Stimulated activated CD8-positive, alpha-beta memory T cell treated with anti-CD3 and anti-CD28 coated beads, Interleukin-15, amount 100 ng/mL, for 1 hour (primary cell): ENCODE data around the gene LDLRAD3.

Experiments used
- DNase-seq: peaks from one replicate; pipeline ENCODE4 v3.0.0-alpha.2; 2020; ENCODE audit warnings: low read depth

Gene LDLRAD3

GRCh38 chr11:36238881-36239280 lies 295.0 kb downstream of the LDLRAD3 start:
- DNase-seq, result no peak

DNA sequence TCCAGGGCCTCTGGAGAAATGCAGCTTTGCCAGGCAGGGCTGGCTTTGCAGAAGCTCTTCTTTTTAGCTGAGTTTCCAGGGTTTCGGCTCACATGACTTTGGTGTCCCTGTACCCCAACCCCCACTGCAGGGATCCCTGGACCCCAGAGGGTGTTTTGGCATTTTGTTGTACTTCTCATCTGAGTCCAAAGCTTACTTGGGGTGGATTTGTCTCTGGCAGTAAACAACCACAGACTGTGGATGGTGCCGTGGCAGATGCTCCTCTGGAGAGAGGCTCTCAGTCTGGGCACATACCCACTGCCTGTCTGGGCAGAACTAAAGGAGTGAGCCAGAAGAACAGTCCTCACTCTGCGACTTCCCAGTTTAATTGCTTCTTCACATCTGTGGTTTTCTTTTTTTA lies 295.8 kb downstream of the LDLRAD3 start:
- DNase-seq, result no peak

- DNase-seq, result no peak
Observed at GRCh38 chr11:36240173-36240572, 296.3 kb downstream of the LDLRAD3 start.

GRCh38 chr11:36240801-36241200 lies 296.9 kb downstream of the LDLRAD3 start:
- no peak for DNase-seq

GRCh38 chr11:36241497-36241896 lies 297.6 kb downstream of the LDLRAD3 start:
- DNase-seq, result no peak

DNA sequence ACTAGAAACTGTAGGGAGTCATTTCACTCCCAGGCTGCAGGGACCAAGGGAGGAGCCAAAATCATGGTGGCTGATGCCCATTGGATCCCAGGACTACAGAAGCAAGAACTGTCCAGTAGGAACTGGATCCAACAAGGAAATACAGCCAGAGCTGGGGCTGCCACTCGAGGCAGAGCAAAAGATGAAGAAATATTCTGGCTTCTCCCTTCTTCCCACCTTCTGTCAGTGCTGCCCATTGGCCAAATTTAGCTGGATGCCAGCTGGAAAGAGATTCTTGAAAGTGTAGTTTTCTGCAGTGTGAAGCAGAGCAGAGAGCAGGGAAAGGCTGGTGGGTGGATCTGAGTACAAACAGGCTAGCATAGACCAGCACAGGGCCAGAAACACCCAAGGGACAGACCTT lies 299.8 kb downstream of the LDLRAD3 start:
- no peak for DNase-seq

- no peak for DNase-seq
Observed at GRCh38 chr11:36247493-36247892, 303.6 kb downstream of the LDLRAD3 start.

DNA sequence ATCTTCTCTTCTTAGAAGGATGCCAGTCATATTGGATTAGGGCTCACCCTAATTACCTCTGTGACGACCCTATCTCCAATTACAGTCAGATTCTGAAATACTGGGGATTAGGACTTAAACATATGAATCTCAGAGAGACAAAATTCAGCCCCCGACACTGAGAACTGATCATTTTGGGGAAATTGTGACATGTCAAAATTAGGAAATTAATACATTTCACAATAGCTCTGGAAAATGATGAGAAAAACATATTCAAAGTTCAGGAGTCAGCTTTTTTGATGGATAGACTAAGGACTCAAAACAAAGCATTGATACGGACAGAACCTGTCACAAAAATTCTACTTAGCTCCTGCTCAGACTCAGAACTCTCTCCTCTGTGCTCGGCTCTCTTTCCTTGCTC lies 304.6 kb downstream of the LDLRAD3 start:
- no peak for DNase-seq

DNA sequence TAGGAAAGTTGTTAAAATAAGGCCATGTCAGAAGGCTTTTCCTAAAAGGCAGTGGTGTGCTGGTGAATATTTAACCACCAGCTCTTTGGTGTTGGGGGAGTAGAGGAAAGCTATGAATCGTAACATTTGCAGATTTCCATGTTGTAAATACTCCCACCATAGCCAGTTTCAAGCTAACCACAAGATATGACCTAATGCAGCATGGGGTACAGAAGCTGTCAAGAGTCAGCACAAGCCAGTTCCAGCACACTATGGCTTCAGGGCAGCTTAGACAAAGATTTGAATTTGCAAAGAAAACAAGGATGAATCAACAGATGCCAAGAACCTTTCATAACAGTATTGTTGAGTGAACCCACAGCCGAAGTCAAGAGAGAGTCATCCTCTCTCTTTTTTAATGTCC lies 305.4 kb downstream of the LDLRAD3 start:
- no peak for DNase-seq

- no peak for DNase-seq
Observed at GRCh38 chr11:36251823-36252222, 308.0 kb downstream of the LDLRAD3 start.

GRCh38 chr11:36253238-36253637 lies 309.4 kb downstream of the LDLRAD3 start:
- no peak for DNase-seq

DNA sequence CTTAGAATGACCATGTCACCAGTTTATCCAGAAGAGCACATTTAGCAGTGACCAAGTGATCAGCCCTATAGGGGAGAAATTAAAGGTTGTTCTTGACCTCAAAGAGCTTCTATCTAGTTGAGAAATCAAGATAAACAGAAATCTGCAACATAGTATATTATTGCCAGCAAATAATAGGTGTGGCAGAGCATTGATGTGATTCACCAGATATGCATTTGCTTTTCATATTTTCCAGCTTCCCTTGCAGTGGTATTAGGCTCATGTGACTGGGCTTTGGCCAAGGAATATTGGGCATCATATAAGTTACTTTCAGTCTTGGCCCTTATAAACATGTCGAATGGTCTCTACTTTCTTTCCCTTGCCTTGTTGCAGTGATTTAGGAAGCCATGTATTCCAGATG lies 310.9 kb downstream of the LDLRAD3 start:
- DNase-seq, result no peak

- no peak for DNase-seq
Observed at GRCh38 chr11:36257351-36257750, 313.5 kb downstream of the LDLRAD3 start.

DNA sequence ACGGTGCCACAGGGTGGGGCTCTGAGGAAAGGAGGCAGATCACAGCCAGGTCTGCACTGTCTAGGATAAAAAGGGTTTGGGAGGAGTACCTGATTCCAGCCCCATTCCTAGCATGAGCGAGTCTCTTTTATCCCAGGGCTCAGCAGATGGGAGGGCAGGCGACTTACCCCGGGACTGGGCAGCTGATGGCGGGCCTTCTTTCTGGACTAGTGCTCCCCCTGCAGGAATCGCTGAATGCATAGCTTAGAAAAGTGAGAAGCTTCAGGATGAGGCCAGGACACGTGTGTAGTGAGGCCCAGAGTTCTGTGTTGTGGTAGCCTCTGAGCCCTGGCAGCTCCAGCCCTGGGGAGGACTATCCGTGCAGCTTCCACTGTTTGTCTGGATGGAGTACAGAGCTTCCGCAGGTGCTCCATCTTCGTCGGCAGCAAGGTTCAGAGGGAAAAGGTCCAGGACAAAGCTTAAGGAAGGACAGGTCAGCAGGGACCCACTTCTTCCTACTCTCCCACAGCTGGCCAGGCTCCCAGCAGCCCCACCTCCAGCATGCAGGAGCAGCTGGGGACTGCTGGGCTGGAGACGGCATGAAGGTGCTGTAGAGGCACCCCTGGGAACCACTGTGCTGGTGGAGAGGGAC lies 315.0 kb downstream of the LDLRAD3 start:
- no peak for DNase-seq

DNA sequence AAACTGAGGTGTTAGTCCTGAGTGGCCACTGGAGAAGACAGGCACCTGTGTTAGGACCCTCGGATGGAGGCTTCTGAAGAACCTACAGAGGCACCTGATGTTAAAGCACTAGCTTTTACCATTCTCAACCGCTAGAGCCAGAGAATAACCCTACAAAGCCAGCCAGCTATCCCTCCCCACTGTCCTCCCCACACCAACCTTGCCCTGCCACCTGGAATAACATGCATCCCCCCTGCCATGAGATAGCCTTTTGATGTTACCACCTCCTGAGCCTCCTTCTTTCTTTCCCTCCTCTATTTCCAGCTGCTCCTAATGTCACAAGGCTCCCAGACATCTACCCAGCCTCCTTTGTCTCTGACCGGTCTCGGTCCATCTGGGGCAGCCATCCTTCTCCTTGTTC lies 317.2 kb downstream of the LDLRAD3 start:
- no peak for DNase-seq

DNA sequence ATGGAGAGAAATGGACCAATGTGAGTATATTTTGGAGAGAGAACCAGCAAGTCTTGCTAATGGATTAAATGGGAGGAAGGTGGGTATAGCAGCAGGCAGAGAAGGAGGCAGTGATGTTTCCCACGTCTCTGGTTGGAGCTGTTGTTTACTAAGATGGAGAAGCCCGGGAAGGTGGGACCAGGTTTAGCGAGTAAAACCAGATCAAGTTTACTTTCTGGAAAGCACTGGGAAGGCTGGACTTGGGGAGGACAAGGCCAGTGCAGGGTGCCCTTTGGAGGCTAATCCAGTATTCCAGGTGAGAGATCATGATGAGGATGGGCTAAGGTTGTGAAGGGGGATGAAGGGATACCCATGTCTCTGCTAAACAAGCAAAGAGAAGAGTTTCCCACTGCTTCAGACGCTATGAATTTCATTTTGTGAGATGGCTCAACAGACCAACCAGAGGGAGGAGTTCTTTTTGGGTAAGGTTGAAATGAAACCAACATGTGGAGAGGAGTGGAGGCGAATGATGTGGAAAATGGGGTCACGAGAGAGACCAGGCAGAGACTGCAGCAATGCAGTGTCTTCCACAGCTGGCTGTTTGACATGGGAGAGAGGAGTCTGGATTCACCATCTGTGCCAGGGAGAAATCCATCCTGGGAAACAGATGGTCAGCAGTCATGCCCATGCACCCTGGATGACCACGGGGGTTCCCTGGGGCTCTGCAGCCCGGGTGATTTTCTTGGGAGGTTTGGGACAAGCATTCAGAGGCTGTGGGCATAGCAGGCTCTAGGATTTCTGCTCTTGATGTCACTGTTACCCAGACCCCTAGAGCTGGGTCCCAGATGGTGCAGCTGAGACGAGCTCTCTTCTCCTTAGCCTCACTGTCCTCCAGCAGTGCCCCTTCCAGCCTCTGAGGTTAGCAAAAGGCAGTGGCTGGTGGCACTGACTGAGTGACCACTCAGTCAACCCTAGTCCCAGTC lies 320.4 kb downstream of the LDLRAD3 start:
- DNase-seq, result no peak

DNA sequence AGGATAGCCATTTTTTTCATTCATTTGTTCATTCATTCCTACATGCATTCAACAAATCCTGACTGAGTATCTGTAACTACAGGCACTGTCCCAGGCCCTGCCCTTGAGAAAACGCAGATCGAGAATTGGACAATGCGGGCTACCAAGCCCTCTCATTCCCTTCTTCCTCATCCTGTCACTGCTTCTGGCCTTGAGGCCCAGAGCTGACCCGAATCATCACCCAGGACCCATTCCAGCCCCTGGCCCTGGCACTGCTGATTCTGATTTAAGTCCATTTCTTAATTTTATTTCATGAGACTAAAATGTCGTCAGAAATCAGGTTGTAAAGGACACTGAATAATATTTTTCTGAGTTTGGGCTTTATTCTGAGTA lies 321.1 kb downstream of the LDLRAD3 start:
- no peak for DNase-seq

GRCh38 chr11:36265793-36266628 lies 322.1 kb downstream of the LDLRAD3 start:
- DNase-seq, result peak; percentile 23

- DNase-seq, result no peak
Observed at GRCh38 chr11:36266767-36267166, 322.9 kb downstream of the LDLRAD3 start.

DNA sequence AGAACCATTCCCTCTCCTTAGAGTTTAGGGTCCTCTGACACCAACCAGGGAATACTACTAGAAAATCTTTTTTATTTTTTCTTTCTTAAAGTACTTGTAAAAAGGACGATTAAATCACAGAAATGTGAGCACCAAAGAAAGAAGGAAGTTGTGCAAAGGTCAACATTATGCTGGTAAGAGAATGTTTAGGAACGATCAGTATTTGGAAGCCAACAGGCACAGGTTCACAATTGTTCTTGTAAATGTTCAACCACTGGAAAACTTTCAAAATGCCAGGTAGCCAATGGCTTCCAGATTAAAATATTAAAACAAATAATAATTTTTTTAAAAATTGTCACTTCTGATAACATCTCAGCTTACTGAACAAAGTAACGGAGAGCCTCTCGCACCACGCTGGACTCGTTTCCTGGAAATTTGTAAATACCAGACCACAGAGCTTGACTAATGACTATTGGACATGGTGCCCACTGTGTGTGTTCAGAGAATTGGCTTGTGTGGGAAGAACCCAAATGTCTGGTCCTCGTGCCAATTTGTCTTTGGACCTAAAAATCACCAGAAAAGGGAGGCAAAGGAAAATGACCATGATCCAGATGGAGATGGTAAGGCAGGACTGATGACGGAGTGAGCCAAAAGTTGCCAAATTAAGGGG lies 324.6 kb downstream of the LDLRAD3 start:
- no peak for DNase-seq

- no peak for DNase-seq
Observed at GRCh38 chr11:36270701-36271100, 326.8 kb downstream of the LDLRAD3 start.

DNA sequence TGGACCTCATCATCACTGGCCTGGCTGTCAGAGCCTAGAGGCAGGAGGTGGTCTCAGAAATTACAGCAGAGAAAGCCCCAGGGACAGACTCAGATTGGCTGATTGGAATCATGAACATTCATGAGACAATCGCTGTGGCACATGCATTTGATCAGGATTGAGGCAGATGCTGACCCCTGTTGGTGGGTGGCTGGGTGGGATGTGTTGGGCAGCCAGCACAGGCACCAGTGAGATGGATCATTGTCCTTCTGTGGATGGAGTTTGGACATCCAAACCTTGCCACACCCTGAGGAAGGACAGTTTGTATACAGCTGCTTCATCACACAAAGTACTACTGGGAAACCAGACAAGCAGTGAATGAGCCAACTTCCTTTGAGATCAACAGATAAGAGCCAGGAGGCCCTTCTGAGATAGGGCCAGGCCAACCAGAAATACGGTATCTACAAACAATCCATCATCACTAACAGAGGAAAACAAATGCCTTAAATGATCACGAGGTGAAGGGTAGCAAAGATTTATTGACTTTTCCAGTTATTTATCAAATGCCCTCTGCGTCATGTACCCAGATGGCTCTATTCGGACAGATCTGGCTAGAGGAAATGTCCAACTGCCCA lies 328.0 kb downstream of the LDLRAD3 start:
- no peak for DNase-seq
